DOHH2 (cell line): ENCODE results near the gene CAPN14.

Experiments
- H3F3A ChIP-seq: fragments of 200-600 bp; sonication (generic), shearing (Covaris generic); 2 replicates; pipeline ENCODE4 v1.6.0; 2016; ENCODE audit warnings: antibody characterized with exemption, mild to moderate bottlenecking; ENCODE audit not compliant: control insufficient read depth, insufficient read depth
- H3K27ac ChIP-seq: fragments of 200-600 bp; sonication (generic); 2 replicates; pipeline ENCODE4 v1.5.1; 2014; ENCODE audit warnings: low read depth, mild to moderate bottlenecking, low read length, moderate library complexity
- H3K27me3 ChIP-seq: fragments of 200-600 bp; sonication (generic); 2 replicates; pipeline ENCODE4 v1.6.1; 2014; ENCODE audit warnings: mild to moderate bottlenecking, low read length, mixed read lengths; ENCODE audit not compliant: control insufficient read depth
- H3K36me3 ChIP-seq: fragments of 200-600 bp; sonication (generic); 2 replicates; pipeline ENCODE4 v1.6.1; 2014; ENCODE audit warnings: mild to moderate bottlenecking, low read length, moderate library complexity, mixed read lengths; ENCODE audit not compliant: control insufficient read depth
- H3K4me1 ChIP-seq: fragments of 200-600 bp; sonication (generic); 2 replicates; pipeline ENCODE4 v1.6.1; 2014; ENCODE audit warnings: mild to moderate bottlenecking, low read length, mixed read lengths; ENCODE audit not compliant: control insufficient read depth
- H3K4me2 ChIP-seq: fragments of 200-600 bp; sonication (generic); 2 replicates; pipeline ENCODE4 v1.6.0; 2014; ENCODE audit warnings: mild to moderate bottlenecking, low read length, moderate library complexity
- H3K4me3 ChIP-seq: fragments of 200-600 bp; sonication (generic); 2 replicates; pipeline ENCODE4 v1.5.1; 2014; ENCODE audit warnings: mild to moderate bottlenecking, low read length, mixed read lengths
- H3K79me2 ChIP-seq: fragments of 200-600 bp; sonication (generic); 2 replicates; pipeline ENCODE4 v1.6.1; 2014; ENCODE audit warnings: mild to moderate bottlenecking, low read length, mixed read lengths; ENCODE audit not compliant: control insufficient read depth
- H3K9me2 ChIP-seq: fragments of 200-600 bp; sonication (generic); replicated peaks from 2 replicates; pipeline ENCODE4 v1.6.1; 2014; ENCODE audit warnings: mild to moderate bottlenecking, low read length, mixed read lengths; ENCODE audit not compliant: control insufficient read depth
- H3K9me3 ChIP-seq: fragments of 200-600 bp; sonication (generic); 2 replicates; pipeline ENCODE4 v1.6.1; 2014; ENCODE audit warnings: antibody characterized with exemption, low read length, mixed read lengths; ENCODE audit not compliant: control insufficient read depth, insufficient read depth
- H4K20me1 ChIP-seq: fragments of 200-600 bp; sonication (generic); 2 replicates; pipeline ENCODE4 v1.6.0; 2014; ENCODE audit warnings: low read depth, mild to moderate bottlenecking, antibody characterized with exemption, low read length, moderate library complexity; ENCODE audit not compliant: control insufficient read depth, insufficient read depth
- EZH2phosphoT487 ChIP-seq: fragments of 200-600 bp; sonication (generic); IDR thresholded peaks from 2 replicates; pipeline ENCODE4 v1.6.1; 2017; ENCODE audit warnings: borderline replicate concordance, mild to moderate bottlenecking, antibody characterized with exemption, low read length, moderate library complexity, mixed read lengths
- TF ChIP-seq, protein P1 (sequence below): fragments of 200-600 bp; sonication (generic); IDR thresholded peaks from one replicate; pipeline ENCODE4 v1.5.1; 2014; ENCODE audit warnings: antibody characterized with exemption, mild to moderate bottlenecking, low read depth, low read length; ENCODE audit not compliant: poor library complexity, severe bottlenecking

CAPN14 gene

GRCh38 chr2:31193806-31194205 is 23.5 kb downstream of the CAPN14 start:
- H3K27me3 ChIP-seq = no peaks in the 10 kb centered on the region
- no peaks in the 10 kb centered on the region for H3F3A ChIP-seq
- H3K9me3 ChIP-seq = no peaks in the 10 kb centered on the region
- H3K4me2 ChIP-seq = no peak overlapping the region
- no peaks in the 10 kb centered on the region for H3K4me1 ChIP-seq
- no peaks in the 10 kb centered on the region for H4K20me1 ChIP-seq
- no peaks in the 10 kb centered on the region for H3K9me2 ChIP-seq
- TF ChIP-seq, protein P1, sequence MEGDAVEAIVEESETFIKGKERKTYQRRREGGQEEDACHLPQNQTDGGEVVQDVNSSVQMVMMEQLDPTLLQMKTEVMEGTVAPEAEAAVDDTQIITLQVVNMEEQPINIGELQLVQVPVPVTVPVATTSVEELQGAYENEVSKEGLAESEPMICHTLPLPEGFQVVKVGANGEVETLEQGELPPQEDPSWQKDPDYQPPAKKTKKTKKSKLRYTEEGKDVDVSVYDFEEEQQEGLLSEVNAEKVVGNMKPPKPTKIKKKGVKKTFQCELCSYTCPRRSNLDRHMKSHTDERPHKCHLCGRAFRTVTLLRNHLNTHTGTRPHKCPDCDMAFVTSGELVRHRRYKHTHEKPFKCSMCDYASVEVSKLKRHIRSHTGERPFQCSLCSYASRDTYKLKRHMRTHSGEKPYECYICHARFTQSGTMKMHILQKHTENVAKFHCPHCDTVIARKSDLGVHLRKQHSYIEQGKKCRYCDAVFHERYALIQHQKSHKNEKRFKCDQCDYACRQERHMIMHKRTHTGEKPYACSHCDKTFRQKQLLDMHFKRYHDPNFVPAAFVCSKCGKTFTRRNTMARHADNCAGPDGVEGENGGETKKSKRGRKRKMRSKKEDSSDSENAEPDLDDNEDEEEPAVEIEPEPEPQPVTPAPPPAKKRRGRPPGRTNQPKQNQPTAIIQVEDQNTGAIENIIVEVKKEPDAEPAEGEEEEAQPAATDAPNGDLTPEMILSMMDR = no peak
- TF ChIP-seq EZH2phosphoT487 = no peak
- no peak overlapping the region for H3K27ac ChIP-seq
- H3K4me3 ChIP-seq = no peak overlapping the region
- no peaks in the 10 kb centered on the region for H3K36me3 ChIP-seq
- H3K79me2 ChIP-seq = no peaks in the 10 kb centered on the region

DNA sequence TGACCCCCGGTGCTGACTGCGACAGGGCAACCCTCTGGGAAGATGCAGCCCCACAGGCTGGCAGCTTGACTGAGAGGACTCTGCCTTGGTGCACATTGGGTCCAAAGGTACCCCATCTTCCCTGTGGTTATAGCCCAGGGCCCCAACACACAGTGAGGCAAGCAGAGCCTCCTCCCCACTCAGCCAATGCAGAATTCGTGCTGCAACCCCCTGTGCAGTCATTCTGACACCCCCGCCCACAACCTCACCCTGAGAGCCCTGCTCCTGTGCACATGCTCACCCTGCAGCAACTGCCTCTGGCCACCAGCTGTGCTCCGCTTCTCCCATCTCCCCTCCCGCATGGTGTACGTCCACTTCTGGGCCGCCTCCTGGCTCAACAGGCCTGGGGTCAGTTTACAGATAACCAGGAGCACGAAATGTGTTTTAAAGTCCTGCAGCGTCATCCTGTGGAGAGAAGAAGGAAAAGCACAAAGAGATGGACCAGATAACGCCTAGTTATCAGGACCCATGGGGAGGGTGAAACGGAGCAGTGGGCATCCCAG is 24.4 kb downstream of the CAPN14 start:
- Histone ChIP-seq H3K9me2 (no peaks in the 10 kb centered on the region), H3K4me3 (no peak overlapping the region)

DNA sequence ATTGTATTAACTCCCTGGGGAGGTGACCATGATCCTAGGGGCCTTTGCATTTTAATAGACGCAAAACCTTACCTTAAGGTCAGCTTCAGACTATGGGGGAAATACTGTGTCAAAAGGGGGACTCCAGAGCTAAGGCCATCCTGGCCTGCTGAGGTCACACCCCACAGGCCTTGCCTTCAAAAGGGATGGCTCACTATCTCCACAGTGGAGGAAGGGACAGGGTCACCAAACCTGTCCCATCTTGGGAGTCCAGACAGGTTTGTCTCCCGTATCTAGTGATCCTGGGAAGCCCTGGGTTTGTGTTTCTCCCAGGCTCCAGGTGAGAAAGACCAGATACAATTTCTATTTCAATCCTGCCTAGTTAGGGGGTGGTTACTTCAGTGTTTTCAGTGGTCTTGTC is 24.9 kb downstream of the CAPN14 start:
- H4K20me1 ChIP-seq = no peaks in the 10 kb centered on the region
- TF ChIP-seq EZH2phosphoT487 = no peak
- TF ChIP-seq, protein P1 = no peak
- H3K27ac ChIP-seq = no peak overlapping the region
- H3F3A ChIP-seq = no peaks in the 10 kb centered on the region
- H3K4me1 ChIP-seq = no peaks in the 10 kb centered on the region
- no peak overlapping the region for H3K4me2 ChIP-seq
- no peaks in the 10 kb centered on the region for H3K9me2 ChIP-seq
- no peak overlapping the region for H3K4me3 ChIP-seq
- no peaks in the 10 kb centered on the region for H3K9me3 ChIP-seq
- H3K27me3 ChIP-seq = no peaks in the 10 kb centered on the region
- no peaks in the 10 kb centered on the region for H3K79me2 ChIP-seq
- no peaks in the 10 kb centered on the region for H3K36me3 ChIP-seq

More for the DNA sequence above, 24.4 kb downstream of the CAPN14 start:
- Histone ChIP-seq H4K20me1 (no peaks in the 10 kb centered on the region), H3K4me1 (no peaks in the 10 kb centered on the region), H3K36me3 (no peaks in the 10 kb centered on the region), H3K79me2 (no peaks in the 10 kb centered on the region), H3F3A (no peaks in the 10 kb centered on the region), H3K9me3 (no peaks in the 10 kb centered on the region), H3K4me2 (no peak overlapping the region), H3K27ac (no peak overlapping the region), H3K27me3 (no peaks in the 10 kb centered on the region)
- no peak for TF ChIP-seq EZH2phosphoT487
- TF ChIP-seq, protein P1 = no peak
